AG08396 (cell line): ENCODE measurements around the gene MED22.
"Not testable (repeated sequence)": the region's sequence is repeated elsewhere in the genome, so short reads cannot be mapped to it uniquely, and the experiment has no call there.

ENCODE experiments used
- DNase-seq: peaks from one replicate; pipeline ENCODE4 v3.0.0; 2012; ENCODE audit warnings: low spot score, mixed read lengths

The MED22 gene

DNA sequence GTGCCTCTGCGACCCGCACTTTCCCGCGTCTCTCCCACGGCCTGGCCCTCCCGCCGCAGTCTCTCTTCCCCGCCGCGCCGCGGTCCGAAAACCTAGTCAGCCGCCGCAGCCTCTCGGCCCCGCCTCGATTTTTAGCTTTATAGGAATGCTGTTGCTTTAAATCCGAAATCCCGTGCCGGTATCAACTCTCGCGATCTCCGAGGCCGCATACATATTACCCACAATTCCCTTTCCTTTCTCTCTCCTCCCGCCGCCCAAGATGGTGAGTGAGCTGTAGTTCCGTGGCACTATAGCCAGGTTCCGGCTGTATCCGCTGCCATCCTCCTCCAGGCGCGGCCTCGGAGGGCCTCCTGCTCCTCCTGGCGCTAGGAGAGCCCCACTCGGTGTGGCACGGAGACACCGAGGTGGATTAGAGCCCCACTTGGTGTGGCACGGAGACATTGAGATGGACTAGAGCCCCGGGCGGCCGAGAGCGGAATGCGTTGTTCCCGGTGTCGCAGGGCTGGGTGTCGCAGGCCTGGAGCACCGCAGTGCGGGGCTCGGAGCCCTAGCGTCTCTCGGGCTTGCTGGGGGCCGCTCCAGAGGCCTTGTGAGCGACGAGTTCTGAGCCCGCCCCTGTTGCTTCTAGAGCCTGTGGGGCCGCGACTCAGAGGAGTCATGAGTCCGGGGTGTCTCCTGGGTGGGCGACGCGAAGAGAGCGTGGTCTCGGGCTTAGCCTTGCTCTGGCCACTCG is at the start of gene MED22, which contains the start of gene RPL7A:
MED22 (minus strand) TSS at position 147 of the 733 bp plus-strand sequence. CDS start 1,469 bp downstream, outside the sequence.
RPL7A (plus strand) TSS at position 234 of the 733 bp plus-strand sequence; CDS start at position 260, 26 bp downstream.
- peak; percentile 94 for DNase-seq

DNA sequence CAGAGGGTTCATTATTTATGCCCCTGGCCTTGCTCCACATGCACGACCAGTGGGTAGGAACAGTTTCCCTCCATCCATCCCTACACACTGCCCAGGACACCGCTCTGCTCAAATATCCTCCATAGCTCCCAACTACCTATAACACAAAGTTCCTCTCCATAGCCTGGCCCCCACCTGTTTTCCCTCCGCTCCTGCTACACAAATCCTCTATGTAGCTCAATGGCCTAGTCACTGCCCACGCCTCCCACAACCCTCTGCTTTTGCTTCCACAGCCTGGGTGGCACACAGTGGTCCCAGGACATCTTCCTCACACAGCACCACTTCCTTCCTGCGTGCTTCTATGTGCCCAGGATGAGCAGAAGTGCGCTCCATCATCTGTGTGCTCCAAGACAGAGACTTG is 49.4 kb upstream of the MED22 start:
- no peak for DNase-seq

GRCh38 chr9:133396952-133397351 is 49.0 kb upstream of the MED22 start:
- peak; percentile 49 for DNase-seq

DNA sequence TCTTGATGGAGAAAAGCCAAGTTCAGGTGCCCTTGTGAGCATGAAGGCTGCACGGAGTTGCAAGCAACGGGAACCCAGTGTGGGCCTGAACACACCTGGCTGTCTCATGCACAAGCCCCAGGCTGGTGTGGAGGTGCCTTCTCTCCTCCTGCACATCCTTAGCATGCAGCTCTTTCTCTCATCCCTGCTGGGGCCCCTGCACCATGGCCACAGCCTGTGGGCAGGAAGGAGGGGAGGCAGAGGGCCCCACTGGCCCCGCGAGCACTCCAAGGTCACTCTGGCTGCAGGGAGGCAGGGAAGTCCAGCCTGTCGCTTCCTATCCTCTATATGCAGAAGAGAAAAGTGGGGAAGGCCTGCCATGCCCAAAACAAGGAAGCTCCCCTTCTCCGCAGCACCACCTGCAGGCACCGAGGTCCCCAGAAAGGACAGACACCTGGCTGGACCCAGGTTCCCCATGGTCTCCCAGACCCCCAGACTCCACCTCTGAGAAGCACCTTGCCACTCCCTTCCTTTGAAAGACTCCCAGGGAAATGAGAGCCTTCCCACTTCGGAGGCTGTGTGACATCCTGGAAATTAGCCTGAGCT is 46.8 kb upstream of the MED22 start:
- DNase-seq: no peak

GRCh38 chr9:133393399-133393798 is 45.5 kb upstream of the MED22 start:
- no peak for DNase-seq

GRCh38 chr9:133392308-133392707 is 44.4 kb upstream of the MED22 start:
- DNase-seq: not testable (repeated sequence)

- not testable (repeated sequence) for DNase-seq
Observed at GRCh38 chr9:133391449-133391848, 43.5 kb upstream of the MED22 start.

DNA sequence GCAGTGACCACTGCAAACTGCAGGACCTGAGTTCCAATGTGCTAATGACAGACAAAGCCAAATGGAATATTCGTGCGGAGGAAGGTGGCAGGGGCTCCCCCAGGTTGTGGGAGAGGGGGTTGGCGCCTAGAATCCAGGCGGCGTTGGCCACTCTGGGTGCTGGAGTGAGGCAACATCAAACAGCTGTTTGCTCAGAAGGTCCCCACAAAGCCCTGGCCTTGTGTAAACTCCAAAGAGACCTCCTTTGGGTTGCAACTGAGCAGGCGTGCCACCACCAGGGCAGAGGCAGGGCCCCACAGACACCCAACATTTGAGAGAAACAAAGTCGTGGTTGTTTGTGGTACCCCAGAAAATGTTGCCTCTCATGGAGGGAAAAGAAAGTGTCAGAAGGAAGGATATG is 42.8 kb upstream of the MED22 start:
- DNase-seq: no peak

- no peak for DNase-seq
Observed at GRCh38 chr9:133389562-133389961, 41.6 kb upstream of the MED22 start.

DNA sequence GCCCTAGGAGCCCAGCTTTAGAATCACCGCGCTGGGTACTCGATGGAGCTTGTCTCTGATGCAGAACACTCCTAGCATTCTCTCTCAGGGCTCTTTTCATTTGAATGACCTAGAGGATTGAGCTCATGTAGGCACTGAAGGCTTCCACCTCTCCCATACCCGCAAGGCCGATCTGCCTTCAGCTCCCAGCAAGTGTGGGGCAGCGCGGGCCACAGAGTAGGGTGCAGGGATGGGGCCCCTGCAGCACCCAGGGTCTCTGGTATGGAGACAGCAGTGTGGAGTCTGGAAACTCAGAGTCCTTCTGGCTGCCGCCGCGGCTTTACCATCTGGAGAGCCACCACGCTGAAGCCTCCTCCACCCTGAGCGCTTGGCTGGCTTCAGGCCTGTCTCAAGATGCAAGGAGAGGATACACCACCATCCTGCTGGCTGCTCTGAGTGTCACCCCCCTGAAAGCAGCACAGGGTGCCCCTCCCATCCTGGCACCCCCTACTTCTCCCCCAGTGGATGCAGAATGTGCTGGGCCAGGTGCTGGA is 41.2 kb upstream of the MED22 start:
- no peak for DNase-seq

DNA sequence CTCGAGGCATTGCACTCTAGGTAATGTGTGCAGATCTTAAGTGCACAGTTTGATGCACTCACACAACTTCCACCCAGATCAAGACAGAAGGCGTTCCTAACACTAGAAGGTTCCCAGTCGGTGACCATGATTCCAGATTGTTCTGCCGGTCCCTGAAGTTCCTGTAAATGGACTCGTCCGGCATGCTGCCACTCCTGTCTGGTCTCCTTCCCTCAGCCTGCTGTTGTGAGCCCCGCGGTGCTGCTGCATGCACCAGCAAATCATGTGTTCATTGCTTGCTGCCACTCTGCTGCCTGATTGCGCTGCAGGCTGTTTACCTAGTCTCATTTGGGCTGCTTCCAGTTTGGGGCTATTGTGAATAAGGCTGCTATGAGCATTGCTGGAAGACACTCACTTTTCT is 39.7 kb upstream of the MED22 start:
- no peak for DNase-seq

GRCh38 chr9:133386338-133386737 is 38.4 kb upstream of the MED22 start:
- no peak for DNase-seq

GRCh38 chr9:133385452-133385851 is 37.5 kb upstream of the MED22 start:
- DNase-seq: no peak

GRCh38 chr9:133384736-133385321 is 36.9 kb upstream of the MED22 start:
- no peak for DNase-seq

DNA sequence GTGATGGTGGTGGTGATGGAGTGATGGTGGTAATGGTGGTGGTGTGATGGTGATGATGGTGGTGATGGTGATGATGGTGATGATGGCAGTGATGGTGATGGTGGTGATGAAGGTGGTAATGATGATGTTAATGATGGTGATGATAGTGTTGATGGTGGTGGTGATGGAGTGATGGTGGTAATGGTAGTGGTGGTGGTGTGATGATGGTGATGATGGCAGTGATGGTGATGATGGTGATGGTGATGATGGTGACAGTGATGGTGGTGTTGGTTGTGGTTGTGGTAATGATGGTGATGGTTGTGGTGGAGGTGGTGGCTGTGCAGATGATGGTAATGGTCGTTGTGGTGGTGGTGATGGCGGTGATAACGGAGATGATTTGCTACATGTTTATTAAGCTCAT is 35.5 kb upstream of the MED22 start:
- no peak for DNase-seq

- DNase-seq: no peak
Observed at GRCh38 chr9:133382507-133383141, 34.7 kb upstream of the MED22 start.

- DNase-seq: no peak
Observed at GRCh38 chr9:133380734-133381133, 32.8 kb upstream of the MED22 start.

DNA sequence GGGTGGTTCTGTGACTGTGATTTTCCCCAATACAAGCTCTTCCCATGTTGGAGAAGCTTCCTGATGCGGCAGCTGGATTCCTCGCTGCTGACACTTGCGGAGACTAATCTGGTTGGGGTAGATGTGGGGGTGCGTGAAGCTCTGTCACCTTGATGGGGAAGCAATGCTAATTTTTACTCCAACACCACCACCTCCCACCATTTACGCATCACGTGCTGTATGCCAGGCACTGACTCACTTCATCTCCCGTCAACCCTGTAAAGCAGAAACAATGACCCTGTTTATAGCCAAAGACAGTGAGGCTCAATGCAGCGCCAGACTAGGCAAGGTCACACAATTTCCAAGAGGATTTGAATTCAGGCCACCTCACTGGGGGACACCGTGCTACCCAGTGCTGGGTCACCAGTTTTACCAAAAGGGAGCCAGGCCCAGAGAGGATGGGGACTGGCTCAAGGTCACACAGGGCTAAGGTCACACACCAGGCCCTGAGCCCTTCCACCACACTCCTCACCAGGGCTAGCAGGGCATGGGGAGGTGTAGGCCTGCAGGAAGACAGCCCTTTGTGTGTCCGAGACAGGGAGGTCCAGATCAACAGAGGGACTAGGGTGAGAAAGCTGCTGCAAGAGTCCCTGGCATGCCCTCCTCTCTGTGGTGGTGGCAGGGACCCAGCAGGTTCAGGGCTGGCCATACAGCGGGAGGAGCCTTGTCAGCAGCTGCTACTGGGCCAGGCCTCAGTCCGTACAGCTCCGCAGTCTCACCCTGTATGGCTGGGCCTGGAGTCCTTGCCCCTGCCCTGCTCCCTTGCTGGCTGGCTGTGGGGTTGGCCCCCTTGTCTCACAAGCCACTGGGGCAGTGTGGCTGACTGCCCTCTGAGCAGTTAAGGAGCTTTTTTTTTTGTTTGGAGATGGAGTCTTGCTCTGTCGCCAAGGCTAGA is 31.5 kb upstream of the MED22 start:
- no peak for DNase-seq

DNA sequence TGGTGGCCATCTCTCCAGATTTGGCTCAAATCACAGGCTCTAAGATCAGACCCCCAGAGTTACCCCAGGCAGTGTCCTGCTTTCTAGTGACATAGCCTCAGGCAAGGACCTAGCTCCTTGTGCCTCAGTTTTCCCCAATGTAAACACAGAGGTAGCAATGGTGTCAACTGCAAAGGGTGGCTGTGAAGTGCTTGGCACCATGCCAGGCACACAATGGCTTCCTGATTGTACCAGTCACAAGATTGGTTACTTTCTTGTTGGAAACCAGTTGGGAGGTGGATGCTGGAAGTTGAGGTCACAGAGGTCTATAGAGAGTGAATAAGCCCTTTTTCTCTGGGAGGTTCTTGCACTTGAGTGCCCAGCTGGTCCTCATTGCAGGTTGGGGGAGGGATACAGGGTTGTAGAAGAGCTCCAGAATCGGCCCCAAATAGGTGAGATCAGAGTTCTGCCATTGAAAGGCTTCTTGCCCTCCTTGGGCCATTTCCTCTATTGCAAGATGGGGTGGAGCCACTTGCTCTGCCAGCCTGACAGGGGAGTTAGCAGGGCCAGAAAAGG is 30.6 kb upstream of the MED22 start:
- no peak for DNase-seq

GRCh38 chr9:133377721-133378216 is 29.8 kb upstream of the MED22 start:
- DNase-seq: no peak

DNA sequence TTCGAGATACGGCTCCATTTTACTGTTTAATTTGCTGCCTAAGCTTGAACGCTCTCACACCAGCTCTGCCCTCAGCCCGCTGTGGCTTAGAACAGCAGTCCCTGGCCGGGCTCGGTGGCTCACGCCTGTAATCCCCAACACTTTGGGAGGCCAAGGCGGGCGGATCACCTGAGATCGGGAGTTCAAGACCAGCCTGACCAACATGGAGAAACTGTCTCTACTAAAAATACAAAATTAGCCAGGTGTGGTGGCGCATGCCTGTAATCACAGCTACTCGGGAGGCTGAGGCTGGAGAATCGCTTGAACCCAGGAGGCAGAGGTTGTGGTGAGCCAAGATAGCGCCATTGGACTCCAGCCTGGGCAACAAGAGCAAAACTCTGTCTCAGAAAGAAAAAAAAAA is 29.3 kb upstream of the MED22 start:
- not testable (repeated sequence) for DNase-seq
